GM12878 (cell line): ENCODE data around the gene TRANK1.

ENCODE experiments used
- ASH2L ChIP-seq: fragments of 300-600, 200-600 bp; sonication (generic); IDR thresholded peaks from 2 replicates; pipeline ENCODE4 v1.6.1; 2017; ENCODE audit warnings: low read depth, mild to moderate bottlenecking, borderline replicate concordance
- RAD51 ChIP-seq: fragments of 450-650 bp; IDR thresholded peaks from 2 replicates; pipeline ENCODE4 v1.6.1; 2016; ENCODE audit warnings: moderate library complexity, mild to moderate bottlenecking, inconsistent platforms
- TF ChIP-seq, protein P1 (sequence below): IDR thresholded peaks from 2 replicates; pipeline ENCODE4 v1.6.1; 2012; ENCODE audit warnings: mild to moderate bottlenecking, low read depth, low read length
- TF ChIP-seq, protein P2 (sequence below): IDR thresholded peaks from 2 replicates; pipeline ENCODE4 v1.6.1; 2012; ENCODE audit warnings: low read depth, low read length, improper control_type of control experiment

DNA sequence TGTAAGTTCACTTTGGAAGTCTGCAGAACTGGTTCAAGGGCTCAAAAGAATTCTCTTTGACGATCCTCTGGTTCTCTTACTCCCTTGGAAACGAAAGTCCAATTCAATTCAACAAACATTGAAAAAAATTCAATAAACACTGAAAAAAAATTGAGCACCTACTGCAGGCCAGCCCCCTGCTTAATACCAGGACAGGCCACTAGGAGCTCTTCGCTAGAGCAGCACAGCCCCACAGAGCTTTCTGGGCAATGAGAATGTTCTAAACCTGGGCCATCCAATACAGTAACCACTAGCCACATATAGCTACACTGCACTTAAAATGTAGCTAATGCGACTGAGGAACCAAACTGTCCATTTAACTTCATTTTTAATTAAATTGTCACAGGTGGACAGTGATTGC is 130.1 kb downstream of the TRANK1 start:
- no peak for TF ChIP-seq ASH2L
- no peak for TF ChIP-seq RAD51
- TF ChIP-seq, protein P1, sequence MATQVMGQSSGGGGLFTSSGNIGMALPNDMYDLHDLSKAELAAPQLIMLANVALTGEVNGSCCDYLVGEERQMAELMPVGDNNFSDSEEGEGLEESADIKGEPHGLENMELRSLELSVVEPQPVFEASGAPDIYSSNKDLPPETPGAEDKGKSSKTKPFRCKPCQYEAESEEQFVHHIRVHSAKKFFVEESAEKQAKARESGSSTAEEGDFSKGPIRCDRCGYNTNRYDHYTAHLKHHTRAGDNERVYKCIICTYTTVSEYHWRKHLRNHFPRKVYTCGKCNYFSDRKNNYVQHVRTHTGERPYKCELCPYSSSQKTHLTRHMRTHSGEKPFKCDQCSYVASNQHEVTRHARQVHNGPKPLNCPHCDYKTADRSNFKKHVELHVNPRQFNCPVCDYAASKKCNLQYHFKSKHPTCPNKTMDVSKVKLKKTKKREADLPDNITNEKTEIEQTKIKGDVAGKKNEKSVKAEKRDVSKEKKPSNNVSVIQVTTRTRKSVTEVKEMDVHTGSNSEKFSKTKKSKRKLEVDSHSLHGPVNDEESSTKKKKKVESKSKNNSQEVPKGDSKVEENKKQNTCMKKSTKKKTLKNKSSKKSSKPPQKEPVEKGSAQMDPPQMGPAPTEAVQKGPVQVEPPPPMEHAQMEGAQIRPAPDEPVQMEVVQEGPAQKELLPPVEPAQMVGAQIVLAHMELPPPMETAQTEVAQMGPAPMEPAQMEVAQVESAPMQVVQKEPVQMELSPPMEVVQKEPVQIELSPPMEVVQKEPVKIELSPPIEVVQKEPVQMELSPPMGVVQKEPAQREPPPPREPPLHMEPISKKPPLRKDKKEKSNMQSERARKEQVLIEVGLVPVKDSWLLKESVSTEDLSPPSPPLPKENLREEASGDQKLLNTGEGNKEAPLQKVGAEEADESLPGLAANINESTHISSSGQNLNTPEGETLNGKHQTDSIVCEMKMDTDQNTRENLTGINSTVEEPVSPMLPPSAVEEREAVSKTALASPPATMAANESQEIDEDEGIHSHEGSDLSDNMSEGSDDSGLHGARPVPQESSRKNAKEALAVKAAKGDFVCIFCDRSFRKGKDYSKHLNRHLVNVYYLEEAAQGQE, result no peak
- TF ChIP-seq, protein P2, sequence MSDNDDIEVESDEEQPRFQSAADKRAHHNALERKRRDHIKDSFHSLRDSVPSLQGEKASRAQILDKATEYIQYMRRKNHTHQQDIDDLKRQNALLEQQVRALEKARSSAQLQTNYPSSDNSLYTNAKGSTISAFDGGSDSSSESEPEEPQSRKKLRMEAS, result no peak
